Liver (tissue), 9 donors: Measurements from ENCODE around the gene NRF1. TPM values are rescaled to one million over a fixed set of nuclear protein-coding genes. Genes with fewer than 3 reads are reported as not detected.

Experiments
- DNase-seq: peaks from one replicate; pipeline ENCODE4 v3.0.0-alpha.2; 2017; ENCODE audit warnings: low spot score
- H3K27ac ChIP-seq, 2 donors: one replicate each; pipeline ENCODE4 v1.7.0; 2013; ENCODE audit warnings: inconsistent platforms in 2 of 2, low read length in 2 of 2, control low read depth in 1 of 2, low read depth in 1 of 2, mild to moderate bottlenecking in 1 of 2
- H3K27me3 ChIP-seq, 4 donors: one replicate each; pipeline versions ENCODE4 v1.6.1 to v1.7.0; 2013; ENCODE audit warnings: low read length in 3 of 4, inconsistent platforms in 1 of 4, mild to moderate bottlenecking in 1 of 4, moderate library complexity in 1 of 4; ENCODE audit not compliant: control insufficient read depth in 4 of 4, insufficient read depth in 4 of 4
- H3K36me3 ChIP-seq, 4 donors: one replicate each; pipeline versions ENCODE4 v1.6.1 to v1.7.0; 2013; ENCODE audit warnings: low read length in 3 of 4, mild to moderate bottlenecking in 3 of 4, low read depth in 1 of 4, moderate library complexity in 1 of 4; ENCODE audit not compliant: control insufficient read depth in 4 of 4, insufficient read depth in 3 of 4
- H3K4me1 ChIP-seq, 4 donors: one replicate each; pipeline versions ENCODE4 v1.6.1 to v1.7.0; 2013; ENCODE audit warnings: low read length in 3 of 4, mild to moderate bottlenecking in 3 of 4, moderate library complexity in 1 of 4; ENCODE audit not compliant: control insufficient read depth in 4 of 4, insufficient read depth in 4 of 4
- H3K4me3 ChIP-seq, 3 donors: one replicate each; pipeline versions ENCODE4 v1.6.1 to v1.7.0; 2013; ENCODE audit warnings: low read length in 3 of 3, control low read depth in 1 of 3, low read depth in 1 of 3, mild to moderate bottlenecking in 1 of 3
- H3K9ac ChIP-seq, 2 donors: one replicate each; pipeline ENCODE4 v1.7.0; 2013; ENCODE audit warnings: low read length in 2 of 2, mild to moderate bottlenecking in 2 of 2, moderate library complexity in 2 of 2, control low read depth in 1 of 2, low read depth in 1 of 2
- H3K9me3 ChIP-seq, 4 donors: one replicate each; pipeline versions ENCODE4 v1.6.1 to v1.7.0; 2013; ENCODE audit warnings: low read length in 3 of 4; ENCODE audit not compliant: control insufficient read depth in 4 of 4
- ATF3 ChIP-seq: IDR thresholded peaks from 2 replicates; pipeline ENCODE4 v1.6.1; 2016; ENCODE audit warnings: antibody characterized with exemption
- EGR1 ChIP-seq, 2 donors: IDR thresholded peaks; 2 replicates each; pipeline ENCODE4 v1.6.1; 2016 to 2018; ENCODE audit warnings: antibody characterized with exemption in 2 of 2, low read depth in 2 of 2
- FOXA1 ChIP-seq: IDR thresholded peaks from 2 replicates; pipeline ENCODE4 v1.6.1; 2016; ENCODE audit warnings: antibody characterized with exemption
- GABPA ChIP-seq, 2 donors: IDR thresholded peaks in 1 of 2; conservative IDR thresholded peaks in 1 of 2; 2 replicates each; pipeline ENCODE4 v1.6.1; 2016; ENCODE audit warnings: antibody characterized with exemption in 2 of 2, mild to moderate bottlenecking in 1 of 2, moderate library complexity in 1 of 2
- HNF4A ChIP-seq, 2 donors: conservative IDR thresholded peaks; 2 replicates each; pipeline ENCODE4 v1.6.1; 2016; ENCODE audit warnings: antibody characterized with exemption in 2 of 2, mild to moderate bottlenecking in 2 of 2
- JUND ChIP-seq, 2 donors: IDR thresholded peaks; 2 replicates each; pipeline ENCODE4 v1.6.1; 2016; ENCODE audit warnings: antibody characterized with exemption in 2 of 2
- NR2F2 ChIP-seq: IDR thresholded peaks from 2 replicates; pipeline ENCODE4 v1.6.1; 2016; ENCODE audit warnings: antibody characterized with exemption
- REST ChIP-seq: IDR thresholded peaks from 2 replicates; pipeline ENCODE4 v1.6.1; 2016; ENCODE audit warnings: antibody characterized with exemption, mild to moderate bottlenecking
- RXRA ChIP-seq, 2 donors: IDR thresholded peaks; 2 replicates each; pipeline ENCODE4 v1.6.1; 2017 to 2018; ENCODE audit warnings: antibody characterized with exemption in 2 of 2, mild to moderate bottlenecking in 1 of 2
- SP1 ChIP-seq: IDR thresholded peaks from 2 replicates; pipeline ENCODE4 v1.6.1; 2018; ENCODE audit warnings: antibody characterized with exemption, mild to moderate bottlenecking
- TAF1 ChIP-seq: conservative IDR thresholded peaks from 2 replicates; pipeline ENCODE4 v1.6.1; 2016; ENCODE audit warnings: antibody characterized with exemption, mild to moderate bottlenecking
- YY1 ChIP-seq: IDR thresholded peaks from 2 replicates; pipeline ENCODE4 v1.6.1; 2016; ENCODE audit warnings: antibody characterized with exemption, mild to moderate bottlenecking
- WGBS: extraction: QIAGEN DNeasy Blood & Tissue Kit; methylation state at CpG from one replicate; pipeline ENCODE4 v1.1.7; 2013; 5-methylcytosine and 5-hydroxymethylcytosine counted together
- polyA plus RNA-seq, 2 donors: library from polyadenylated mRNA; stranded (reverse) in 1 of 2; unstranded in 1 of 2; fragments of 200-250 nt in 1 of 2; fragments of >200 nt in 1 of 2; fragmentation: Nextera tagmentation in 1 of 2; extraction: Ambion mirVana in 1 of 2; gene quantifications; one replicate each; pipeline versions ENCODE4 v1.2.1 to v1.2.3, GENCODE V29; 2013 to 2015
- total RNA-seq, 2 donors: library from RNA; depleted of rRNA; stranded (reverse); fragments of >200 nt; gene quantifications; one replicate each; pipeline ENCODE4 v1.2.3, GENCODE V29; 2014
- TF ChIP-seq, protein P1 (sequence below): IDR thresholded peaks from 2 replicates; pipeline ENCODE4 v1.6.1; 2016; ENCODE audit warnings: antibody characterized with exemption
- donor health status: healthy.
- donor health status: healthy.
- donor health status: healthy.
- donor health status: healthy.
- donor health status: healthy.

Gene NRF1
- total and polyA plus RNA-seq, 4 donors: 1.3 to 14.8 (median 5.3) TPM

DNA sequence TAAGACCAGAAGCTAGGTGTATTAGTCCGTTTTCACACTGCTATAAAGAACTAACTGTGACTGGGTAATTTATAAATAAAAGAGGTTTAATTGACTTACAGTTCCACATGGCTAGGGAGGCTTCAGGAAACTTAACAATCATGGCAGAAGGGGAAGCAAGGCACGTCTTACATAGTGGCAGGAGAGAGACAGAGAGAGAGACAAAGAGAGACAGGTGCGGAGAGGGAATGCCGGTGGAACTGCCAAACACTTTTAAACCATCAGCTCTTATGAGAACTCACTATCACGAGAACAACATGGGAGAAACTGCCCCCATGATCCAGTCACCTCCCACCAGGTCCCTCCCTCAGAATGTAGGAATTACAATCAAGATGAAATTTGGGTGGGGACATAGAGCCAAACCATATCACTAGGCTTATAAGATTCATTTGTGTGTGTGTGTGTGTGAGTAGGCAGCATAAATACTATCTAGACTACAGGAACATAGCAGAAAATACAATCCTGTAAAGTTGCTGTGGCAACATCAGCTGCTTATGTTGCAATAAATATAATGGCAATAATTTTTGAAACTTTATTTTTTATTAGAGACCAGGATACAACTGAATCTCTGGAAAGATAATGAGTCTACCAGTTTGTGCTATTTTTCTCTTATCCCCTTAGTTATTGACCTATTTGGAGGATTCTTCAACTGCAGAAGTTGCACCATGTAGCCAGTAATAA, 77.1 kb downstream of the NRF1 start:
- H3K9me3 ChIP-seq: no peaks in the 10 kb centered on the region
- H3K27ac ChIP-seq: no peak overlapping the region
- peaks cover 0 to 1% (median 0%) of the 10 kb centered on the region in 4 donors for H3K4me1 ChIP-seq
- DNase-seq: no peak
- 95% methylated on average over 5 of the region's 5 CpGs for WGBS
- peaks cover 1 to 19% (median 12%) of the 10 kb centered on the region in 4 donors for H3K36me3 ChIP-seq
- no peak overlapping the region for H3K4me3 ChIP-seq
- no peak for TF ChIP-seq REST
- no peak for TF ChIP-seq NR2F2
- TF ChIP-seq GABPA (IDR thresholded peaks at IDR 0.05 in 1 of 2, conservative IDR thresholded peaks at IDR 0.05 in 1 of 2): no peak
- no peak for TF ChIP-seq SP1
- no peak for TF ChIP-seq ATF3
- no peak for TF ChIP-seq YY1
- no peak for TF ChIP-seq TAF1
- TF ChIP-seq FOXA1: no peak
- no peaks in the 10 kb centered on the region for H3K27me3 ChIP-seq
- no peak overlapping the region for H3K9ac ChIP-seq

GRCh38 chr7:129689995-129690581, 78.6 kb downstream of the NRF1 start:
- H3K9me3 ChIP-seq: no peaks in the 10 kb centered on the region
- peaks cover 1 to 26% (median 13%) of the 10 kb centered on the region in 4 donors for H3K36me3 ChIP-seq
- peaks cover 0 to 1% (median 0%) of the 10 kb centered on the region in 4 donors for H3K4me1 ChIP-seq
- no peak overlapping the region for H3K27ac ChIP-seq
- no peak for DNase-seq
- no peak overlapping the region for H3K4me3 ChIP-seq
- H3K27me3 ChIP-seq: no peaks in the 10 kb centered on the region
- 96% methylated on average over 6 of the region's 6 CpGs for WGBS
- no peak overlapping the region for H3K9ac ChIP-seq
- TF ChIP-seq RXRA (IDR thresholded peaks at IDR 0.05) (no peak), EGR1 (IDR thresholded peaks at IDR 0.05; ENCODE audit: low read depth in 2 of 2) (no peak)

DNA sequence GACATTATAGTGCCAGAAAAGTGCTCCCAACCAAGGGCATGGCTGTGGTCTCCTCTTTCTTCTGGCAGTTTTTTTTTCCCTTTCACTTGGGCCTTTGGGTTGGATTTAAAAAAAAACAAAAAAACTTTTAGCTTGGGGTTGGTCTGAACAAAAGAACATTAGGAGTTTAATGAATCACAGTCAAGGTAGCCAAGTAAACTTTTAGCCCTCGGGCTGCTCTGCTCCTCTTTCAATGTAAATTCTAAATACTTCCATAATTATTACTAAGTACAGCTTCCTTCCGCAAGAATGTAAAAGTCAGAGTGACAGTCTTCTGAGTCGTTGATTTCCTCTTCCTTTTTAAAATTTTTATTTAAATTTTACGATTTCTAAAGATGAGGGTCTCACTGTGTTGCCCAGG, 79.2 kb downstream of the NRF1 start:
- no peaks in the 10 kb centered on the region for H3K4me1 ChIP-seq
- H3K27ac ChIP-seq: no peak overlapping the region
- 72% methylated on average over 4 of the region's 4 CpGs for WGBS
- no peaks in the 10 kb centered on the region for H3K27me3 ChIP-seq
- H3K36me3 ChIP-seq: peaks cover 1 to 26% (median 13%) of the 10 kb centered on the region in 4 donors
- DNase-seq: no peak
- no peak for TF ChIP-seq RXRA (IDR thresholded peaks at IDR 0.05)
- TF ChIP-seq EGR1 (IDR thresholded peaks at IDR 0.05; ENCODE audit: low read depth in 2 of 2): no peak
- TF ChIP-seq GABPA (IDR thresholded peaks at IDR 0.05 in 1 of 2, conservative IDR thresholded peaks at IDR 0.05 in 1 of 2): no peak
- TF ChIP-seq JUND (IDR thresholded peaks at IDR 0.05): no peak
- TF ChIP-seq, protein P1, sequence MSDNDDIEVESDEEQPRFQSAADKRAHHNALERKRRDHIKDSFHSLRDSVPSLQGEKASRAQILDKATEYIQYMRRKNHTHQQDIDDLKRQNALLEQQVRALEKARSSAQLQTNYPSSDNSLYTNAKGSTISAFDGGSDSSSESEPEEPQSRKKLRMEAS: no peak
- no peak for TF ChIP-seq YY1
- TF ChIP-seq ATF3: no peak
- no peak for TF ChIP-seq HNF4A (conservative IDR thresholded peaks at IDR 0.05)
- TF ChIP-seq REST: no peak
- TF ChIP-seq TAF1: no peak
- H3K9ac ChIP-seq: no peak overlapping the region
- no peak overlapping the region for H3K4me3 ChIP-seq
- H3K9me3 ChIP-seq: no peaks in the 10 kb centered on the region
